Activated gamma-delta T cell (primary cell): ENCODE measurements around the gene LARGE1.

Experiments
- DNase-seq: peaks from one replicate; lab custom pipeline; 2025; lab: John Stamatoyannopoulos, UW

The LARGE1 gene

GRCh38 chr22:33361581-33361980 is 558.7 kb downstream of the LARGE1 start:
- DNase-seq: no peak

GRCh38 chr22:33357981-33358399 is 562.3 kb downstream of the LARGE1 start:
- DNase-seq: no peak

- no peak for DNase-seq
Measured at GRCh38 chr22:33354928-33355327, 565.3 kb downstream of the LARGE1 start.

GRCh38 chr22:33353502-33353901 is 566.8 kb downstream of the LARGE1 start:
- no peak for DNase-seq

- no peak for DNase-seq
Measured at GRCh38 chr22:33352768-33353167, 567.5 kb downstream of the LARGE1 start.

- no peak for DNase-seq
Measured at GRCh38 chr22:33350961-33351360, 569.3 kb downstream of the LARGE1 start.

GRCh38 chr22:33350491-33350890 is 569.8 kb downstream of the LARGE1 start:
- DNase-seq: no peak

- DNase-seq: no peak
Measured at GRCh38 chr22:33347002-33347401, 573.3 kb downstream of the LARGE1 start.

GRCh38 chr22:33341611-33342010 is 578.7 kb downstream of the LARGE1 start:
- DNase-seq: no peak

GRCh38 chr22:33337524-33337923 is 582.8 kb downstream of the LARGE1 start:
- DNase-seq: no peak

- DNase-seq: no peak
Measured at GRCh38 chr22:33335611-33336279, 584.5 kb downstream of the LARGE1 start.

- DNase-seq: no peak
Measured at GRCh38 chr22:33332538-33332937, 587.7 kb downstream of the LARGE1 start.

GRCh38 chr22:33331017-33331416 is 589.3 kb downstream of the LARGE1 start:
- DNase-seq: no peak

- DNase-seq: no peak
Measured at GRCh38 chr22:33330534-33330933, 589.7 kb downstream of the LARGE1 start.

GRCh38 chr22:33329398-33329797 is 590.9 kb downstream of the LARGE1 start:
- DNase-seq: no peak

GRCh38 chr22:33328789-33329296 is 591.4 kb downstream of the LARGE1 start:
- no peak for DNase-seq

GRCh38 chr22:33327348-33327860 is 592.9 kb downstream of the LARGE1 start:
- DNase-seq: no peak

GRCh38 chr22:33326540-33327295 is 593.6 kb downstream of the LARGE1 start:
- no peak for DNase-seq

- DNase-seq: no peak
Measured at GRCh38 chr22:33325232-33326004, 594.9 kb downstream of the LARGE1 start.

GRCh38 chr22:33324228-33324627 is 596.0 kb downstream of the LARGE1 start:
- DNase-seq: no peak

- DNase-seq: no peak
Measured at GRCh38 chr22:33321466-33321865, 598.8 kb downstream of the LARGE1 start.

GRCh38 chr22:33315954-33316353 is 604.3 kb downstream of the LARGE1 start:
- no peak for DNase-seq
